NCI-H1105 (cell line): ENCODE data around the gene RUNX3.
"Not testable (repeated sequence)": the region's sequence is repeated elsewhere in the genome, so short reads cannot be mapped to it uniquely, and the experiment has no call there.

Experiments
- DNase-seq: peaks from one replicate; lab custom pipeline; 2025; lab: John Stamatoyannopoulos, UW

The RUNX3 gene

GRCh38 chr1:24900985-24901781 lies 28.9 kb downstream of the RUNX3 start:
- DNase-seq = no peak

- DNase-seq = no peak
Observed at GRCh38 chr1:24900486-24900849, 29.6 kb downstream of the RUNX3 start.

DNA sequence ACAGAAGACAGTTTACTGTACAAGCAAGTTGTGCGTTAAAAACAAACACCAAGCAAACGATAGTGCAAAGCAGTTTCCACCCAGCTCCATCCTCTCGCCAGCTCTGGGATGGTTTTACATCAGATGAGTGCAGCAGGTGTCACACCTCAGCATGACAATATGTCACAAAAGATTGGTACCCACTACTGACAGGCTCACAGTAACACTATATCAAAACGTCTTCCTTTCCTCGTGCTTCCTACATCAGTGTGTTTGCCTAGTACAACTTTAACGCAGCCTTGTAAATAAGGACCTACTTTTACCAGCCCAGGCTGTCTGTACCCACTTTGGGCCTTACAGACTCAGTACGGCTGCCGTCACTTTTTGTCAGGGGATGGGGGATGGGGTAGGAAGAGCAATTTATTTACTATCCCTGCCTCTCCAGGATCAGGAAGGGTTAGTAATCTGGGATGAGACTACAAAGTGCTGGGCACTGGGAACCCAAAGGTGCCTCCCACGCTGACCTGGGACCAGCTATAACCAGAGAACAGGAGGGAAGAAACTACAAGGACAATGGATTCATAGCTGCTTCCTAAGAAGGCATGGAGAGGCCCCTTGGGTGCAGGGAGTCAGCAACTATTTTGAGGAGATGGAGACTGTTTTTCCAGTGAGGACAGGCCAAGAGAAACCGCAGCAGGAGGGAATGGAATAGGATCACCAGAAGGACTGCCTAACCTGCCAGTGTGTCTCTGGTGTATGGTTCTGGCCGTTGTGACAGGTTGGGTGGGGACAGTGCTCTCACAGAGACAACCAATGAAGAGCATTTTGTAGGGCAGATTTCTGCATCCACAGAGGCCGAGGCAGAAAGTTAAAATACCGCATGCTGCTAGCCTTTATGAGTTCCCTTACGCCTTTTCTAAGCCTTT lies 30.2 kb downstream of the RUNX3 start:
- DNase-seq = no peak

DNA sequence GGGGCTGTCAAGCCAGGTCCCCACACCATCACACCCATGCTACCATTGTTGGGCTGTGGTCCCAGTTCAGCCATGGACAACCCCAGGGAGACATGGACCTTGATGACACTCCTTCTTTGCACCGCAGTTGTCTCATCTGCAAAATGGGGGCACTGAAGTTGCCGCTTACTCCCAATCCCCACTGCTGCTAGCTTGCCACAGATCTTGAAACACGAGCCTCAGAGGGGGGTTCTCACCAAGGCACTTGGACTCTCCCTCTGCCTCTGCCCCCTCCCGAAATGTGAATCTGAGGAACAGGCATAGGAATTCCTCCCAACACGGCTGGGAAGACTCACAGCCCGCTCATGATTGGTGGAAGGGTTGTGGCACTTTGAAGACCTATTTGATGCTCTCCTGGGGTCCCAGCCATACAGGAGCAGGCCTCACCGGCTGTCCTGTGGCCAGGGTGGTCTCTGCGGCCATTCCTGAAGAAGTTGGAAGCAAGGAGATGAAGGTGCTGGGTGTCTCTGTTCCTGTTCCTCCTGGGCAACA lies 31.1 kb downstream of the RUNX3 start:
- no peak for DNase-seq

GRCh38 chr1:24898152-24898908 lies 31.7 kb downstream of the RUNX3 start:
- DNase-seq = no peak

- DNase-seq = no peak
Observed at GRCh38 chr1:24897263-24898151, 32.6 kb downstream of the RUNX3 start.

- no peak for DNase-seq
Observed at GRCh38 chr1:24896596-24897262, 33.3 kb downstream of the RUNX3 start.

DNA sequence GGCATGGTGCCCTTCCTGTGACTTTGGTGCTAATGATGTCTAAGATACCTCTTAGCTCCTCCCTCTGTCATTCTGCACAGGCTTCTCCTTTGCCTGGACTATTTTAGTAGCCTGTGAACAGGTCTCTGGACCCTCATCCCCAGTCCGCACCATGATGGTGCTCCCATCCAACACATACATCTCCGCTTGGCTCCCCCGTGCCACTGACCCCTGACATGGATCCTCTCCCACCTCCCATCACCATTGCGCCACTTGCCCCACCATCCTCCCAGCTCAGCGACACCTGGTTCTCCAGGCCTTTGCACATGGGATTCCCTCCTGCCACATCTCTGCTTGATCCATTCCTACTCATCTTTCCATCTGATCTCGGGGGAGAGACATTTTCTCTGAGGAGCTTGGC lies 33.9 kb downstream of the RUNX3 start:
- DNase-seq = no peak

GRCh38 chr1:24895511-24895910 lies 34.6 kb downstream of the RUNX3 start:
- DNase-seq = no peak

GRCh38 chr1:24894002-24894401 lies 36.1 kb downstream of the RUNX3 start:
- DNase-seq = no peak

DNA sequence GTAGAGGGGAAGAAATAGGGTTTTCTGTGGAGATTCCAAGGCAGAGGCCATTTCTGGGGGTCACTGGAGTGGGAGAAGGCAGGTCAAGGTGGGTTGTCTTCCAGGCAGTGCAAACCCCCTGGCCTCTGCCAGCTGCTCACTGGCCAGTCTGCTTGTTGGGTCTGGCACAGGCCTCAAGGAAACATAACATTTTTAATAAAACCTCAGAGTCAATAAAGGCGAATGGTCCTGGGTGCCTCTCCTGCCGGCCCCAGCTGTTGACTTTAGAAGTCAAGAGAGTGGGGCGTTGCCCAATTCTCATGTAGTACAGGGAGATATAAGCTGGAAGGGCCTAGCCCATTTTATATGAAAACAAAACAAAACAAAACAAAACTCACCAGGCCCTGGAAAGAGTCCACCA lies 36.6 kb downstream of the RUNX3 start:
- DNase-seq = no peak

DNA sequence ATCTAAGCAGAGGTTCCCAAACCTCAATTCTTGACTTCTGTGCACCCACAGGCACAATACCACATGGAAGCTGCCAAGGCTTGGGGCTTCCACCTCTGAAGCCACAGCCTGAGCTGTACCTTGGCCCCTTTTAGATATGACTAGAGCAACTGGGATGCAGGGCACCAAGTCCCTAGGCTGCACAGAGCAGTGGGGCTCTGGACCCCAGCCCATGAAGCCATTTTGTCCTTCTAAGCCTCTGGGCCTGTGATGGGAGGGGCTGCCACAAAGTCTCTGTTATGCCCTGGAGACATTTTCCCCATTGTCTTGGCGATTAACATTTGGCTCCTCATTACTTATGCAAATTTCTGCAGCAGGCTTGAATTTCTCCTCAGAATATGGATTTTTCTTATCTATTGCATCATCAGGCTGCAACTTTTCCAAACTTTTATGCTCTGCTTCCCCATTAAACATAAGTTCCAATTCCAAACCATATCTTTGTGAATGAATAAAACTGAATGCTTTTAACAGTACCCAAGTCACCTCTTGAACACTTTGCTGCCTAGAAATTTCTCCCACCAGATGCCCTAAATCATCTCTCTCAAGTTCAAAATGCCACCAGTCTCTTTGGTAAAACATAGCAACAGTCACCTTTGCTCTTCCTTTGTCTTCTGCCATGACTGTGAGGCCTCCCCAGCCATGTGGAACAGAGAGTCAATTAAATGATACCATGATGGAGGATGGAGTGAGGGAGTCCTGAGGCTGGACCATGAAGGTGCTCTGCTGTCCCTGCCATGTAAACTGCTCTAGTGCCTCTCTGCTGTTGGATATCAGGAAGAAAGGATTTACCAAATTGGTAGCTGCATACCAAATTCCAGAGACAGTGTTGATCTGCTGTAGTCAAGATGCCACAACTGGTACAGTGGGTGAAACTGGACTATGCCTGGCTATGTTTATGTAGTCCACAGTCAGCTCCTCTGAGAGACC lies 37.6 kb downstream of the RUNX3 start:
- DNase-seq = no peak

GRCh38 chr1:24891367-24891766 lies 38.7 kb downstream of the RUNX3 start:
- DNase-seq = not testable (repeated sequence)

DNA sequence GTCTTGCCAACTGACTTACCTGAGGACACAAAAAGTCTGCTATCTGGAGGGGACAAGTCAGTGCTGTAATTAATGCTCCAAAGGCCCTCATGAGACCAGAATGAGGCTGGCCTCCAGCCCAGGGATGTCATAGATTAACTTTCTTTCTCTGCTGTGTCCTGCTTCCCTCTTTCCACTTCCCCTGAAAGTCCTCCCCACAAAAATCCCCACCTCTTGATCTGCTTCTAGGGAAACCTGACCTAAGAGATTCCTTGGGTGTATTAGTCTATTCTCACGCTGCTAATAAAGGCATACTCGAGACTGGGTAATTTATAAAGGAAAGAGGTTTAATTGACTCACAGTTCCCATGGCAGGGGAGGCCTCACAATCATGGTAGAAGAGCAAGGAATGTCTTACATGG lies 39.2 kb downstream of the RUNX3 start:
- DNase-seq = no peak

DNA sequence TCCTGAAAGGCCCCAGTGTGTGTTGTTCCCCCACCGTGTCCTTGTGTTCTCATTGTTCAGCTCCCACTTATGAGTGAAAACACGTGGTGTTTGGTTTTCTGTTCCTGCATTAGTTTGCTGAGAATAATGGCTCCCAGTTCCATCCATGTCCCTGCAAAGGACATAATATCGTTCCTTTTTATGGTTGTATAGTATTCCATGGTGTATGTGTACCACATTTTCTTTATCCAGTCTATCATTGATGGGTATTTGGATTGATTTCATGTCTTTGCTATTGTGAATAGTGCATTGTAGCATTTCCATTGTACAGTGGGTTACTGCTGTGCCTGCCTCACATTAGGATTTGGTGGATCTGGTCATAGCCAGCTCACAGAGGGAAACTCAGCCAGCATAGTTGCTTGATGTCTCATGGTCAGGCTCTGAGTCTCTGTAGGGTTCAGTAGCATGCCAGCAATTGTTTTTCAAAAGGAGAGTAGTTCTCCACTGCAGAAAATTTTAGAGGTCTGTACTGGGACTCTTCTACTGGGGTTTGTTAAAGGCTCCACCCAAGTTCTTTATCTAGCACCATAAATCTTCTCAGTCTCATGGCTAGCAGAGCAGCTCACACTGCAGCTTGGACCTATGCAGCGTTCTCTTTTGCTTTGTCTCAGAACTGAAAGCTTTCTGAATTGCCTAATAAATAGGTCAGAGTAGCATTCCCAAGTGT lies 41.0 kb downstream of the RUNX3 start:
- no peak for DNase-seq

DNA sequence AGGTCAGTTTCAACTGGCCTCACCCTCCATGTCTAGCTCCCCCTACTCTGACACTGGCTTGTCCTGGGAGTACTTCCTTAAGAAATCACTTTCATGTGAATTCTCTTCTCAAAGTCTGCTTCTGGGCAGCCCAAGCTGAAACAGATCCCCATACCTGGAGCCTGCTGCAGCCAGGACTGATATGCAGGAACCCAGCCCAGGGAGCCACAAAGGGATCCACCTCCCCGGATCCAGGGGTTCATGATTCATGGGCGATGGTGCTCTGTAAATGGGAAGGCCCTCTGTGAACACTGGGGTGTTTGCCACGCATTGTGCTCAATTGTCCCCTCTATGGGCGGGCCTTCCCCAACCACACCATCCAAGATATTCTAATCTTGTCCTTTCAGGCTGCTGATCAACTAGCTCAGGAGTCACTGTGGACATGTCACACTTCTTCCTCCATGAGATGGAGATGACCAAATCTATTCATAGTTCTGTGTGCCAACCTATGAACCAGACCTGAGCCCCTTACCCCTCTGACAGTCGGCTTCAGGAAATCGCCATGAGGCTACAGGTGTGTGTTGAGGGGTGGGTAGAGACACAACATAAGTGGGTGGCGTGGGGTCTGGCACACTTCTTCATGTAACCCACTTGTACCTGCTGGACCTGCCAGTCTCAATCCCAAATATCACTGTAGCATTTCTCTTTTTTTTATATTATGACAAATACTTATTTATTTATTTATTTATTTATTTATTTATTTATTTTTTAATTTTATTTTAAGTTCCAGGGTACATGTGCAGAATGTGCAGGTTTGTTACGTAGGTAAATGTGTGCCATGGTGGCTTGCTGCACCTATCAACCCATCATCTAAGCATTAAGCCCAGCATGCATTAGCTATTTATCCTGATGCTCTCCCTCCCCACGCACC lies 41.8 kb downstream of the RUNX3 start:
- no peak for DNase-seq

DNA sequence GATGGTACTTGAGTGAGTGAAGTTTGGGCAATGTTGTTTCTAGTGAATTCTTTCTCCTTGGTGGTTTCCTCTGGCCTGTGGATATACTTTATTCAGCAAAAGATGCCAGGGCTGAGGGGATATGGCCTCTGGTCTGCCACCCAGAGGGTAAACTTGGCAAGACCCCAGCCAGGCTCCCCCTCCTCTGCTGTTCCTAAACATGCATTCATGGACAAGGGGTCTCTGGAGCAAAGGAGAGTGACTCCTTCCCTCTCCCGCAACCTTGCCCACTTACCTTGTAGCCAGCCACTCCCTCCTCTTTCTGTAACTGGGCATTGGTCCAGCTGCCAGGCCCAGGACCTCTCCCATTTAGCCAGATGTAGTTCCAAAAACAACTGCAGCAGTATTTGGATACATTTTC lies 43.8 kb downstream of the RUNX3 start:
- no peak for DNase-seq

- DNase-seq = no peak
Observed at GRCh38 chr1:24884751-24885150, 45.3 kb downstream of the RUNX3 start.
